Measurements from ENCODE around the gene REXO1. TPM values are rescaled to one million over a fixed set of nuclear protein-coding genes. Genes with fewer than 3 reads are reported as not detected.

Gene REXO1
- total and polyA plus RNA-seq, 7 donors = 13.5 to 35.2 (median 20.3) TPM

GRCh38 chr19:1814833-1815604 lies 33.3 kb downstream of the REXO1 start:
- intact Hi-C loops (cut with DNase I) = no loop called here
- ATAC-seq = no peak
- DNase-seq = no peak
- TF ChIP-seq CTCF (IDR thresholded peaks at IDR 0.05) = no peak
- H3K4me3 ChIP-seq = no peak overlapping the region
- peaks cover 11 to 54% of the 10 kb centered on the region in 2 donors for H3K36me3 ChIP-seq (ENCODE audit: insufficient read depth in 1 of 2, low read depth in 1 of 2)
- no peaks in the 10 kb centered on the region for H3K27me3 ChIP-seq (ENCODE audit: insufficient read depth in 3 of 3, low read length in 2 of 3)
- H3K4me1 ChIP-seq = peaks cover 5% of the 10 kb centered on the region
- WGBS, 3 donors = 78 to 86% (median 83%) methylated on average over 24 to 26 of the region's 26 CpGs
- H3K9me3 ChIP-seq = no peaks in the 10 kb centered on the region
- no peak overlapping the region for H3K27ac ChIP-seq

DNA sequence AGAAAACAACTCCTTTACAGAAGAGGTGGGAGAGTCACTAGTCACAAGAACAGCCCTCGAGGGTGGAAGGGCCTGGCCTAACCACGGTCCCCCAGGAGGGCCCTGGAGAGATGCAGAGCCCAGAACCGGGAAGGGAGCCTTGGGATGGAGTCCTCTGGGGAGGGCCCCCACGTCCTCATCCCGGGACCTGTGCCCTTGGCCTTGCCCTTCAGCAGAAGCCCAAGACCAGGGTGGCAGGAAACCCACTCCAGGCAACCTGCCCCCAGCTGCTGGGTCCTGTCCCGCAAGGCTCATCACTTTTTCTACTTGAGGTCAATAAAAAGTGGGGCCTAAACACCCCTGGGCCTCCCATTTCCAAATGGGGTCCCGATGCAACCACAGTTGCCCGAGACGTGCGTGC lies 33.9 kb downstream of the REXO1 start:
- 61 to 73% (median 64%) methylated on average over 10 of the region's 10 CpGs for WGBS, 3 donors

GRCh38 chr19:1813192-1814182 lies 34.8 kb downstream of the REXO1 start:
- no peak for TF ChIP-seq CTCF (IDR thresholded peaks at IDR 0.05)
- Histone ChIP-seq H3K27ac (no peak overlapping the region), H3K4me3 (peak overlapping the region; percentile 64), H3K4me1 (peaks cover 5% of the 10 kb centered on the region), H3K9me3 (no peaks in the 10 kb centered on the region), H3K36me3 (ENCODE audit: insufficient read depth in 1 of 2, low read depth in 1 of 2) (peaks cover 7 to 40% of the 10 kb centered on the region in 2 donors), H3K27me3 (ENCODE audit: insufficient read depth in 3 of 3, low read length in 2 of 3) (no peaks in the 10 kb centered on the region)
- DNase-seq (no peak), ATAC-seq (no peak)
- intact Hi-C loops (cut with DNase I) = no loop called here
- WGBS, 3 donors = 53 to 63% (median 55%) methylated on average over 21 of the region's 21 CpGs

More for the DNA sequence above, 33.9 kb downstream of the REXO1 start:
- DNase-seq (no peak), ATAC-seq (no peak)
- H3K27ac ChIP-seq = no peak overlapping the region
- no peaks in the 10 kb centered on the region for H3K27me3 ChIP-seq (ENCODE audit: insufficient read depth in 3 of 3, low read length in 2 of 3)
- peaks cover 11 to 48% of the 10 kb centered on the region in 2 donors for H3K36me3 ChIP-seq (ENCODE audit: insufficient read depth in 1 of 2, low read depth in 1 of 2)
- no peak overlapping the region for H3K4me3 ChIP-seq
- peaks cover 5% of the 10 kb centered on the region for H3K4me1 ChIP-seq
- no peaks in the 10 kb centered on the region for H3K9me3 ChIP-seq
- intact Hi-C loops (cut with DNase I) = no loop called here
- no peak for TF ChIP-seq CTCF (IDR thresholded peaks at IDR 0.05)

DNA sequence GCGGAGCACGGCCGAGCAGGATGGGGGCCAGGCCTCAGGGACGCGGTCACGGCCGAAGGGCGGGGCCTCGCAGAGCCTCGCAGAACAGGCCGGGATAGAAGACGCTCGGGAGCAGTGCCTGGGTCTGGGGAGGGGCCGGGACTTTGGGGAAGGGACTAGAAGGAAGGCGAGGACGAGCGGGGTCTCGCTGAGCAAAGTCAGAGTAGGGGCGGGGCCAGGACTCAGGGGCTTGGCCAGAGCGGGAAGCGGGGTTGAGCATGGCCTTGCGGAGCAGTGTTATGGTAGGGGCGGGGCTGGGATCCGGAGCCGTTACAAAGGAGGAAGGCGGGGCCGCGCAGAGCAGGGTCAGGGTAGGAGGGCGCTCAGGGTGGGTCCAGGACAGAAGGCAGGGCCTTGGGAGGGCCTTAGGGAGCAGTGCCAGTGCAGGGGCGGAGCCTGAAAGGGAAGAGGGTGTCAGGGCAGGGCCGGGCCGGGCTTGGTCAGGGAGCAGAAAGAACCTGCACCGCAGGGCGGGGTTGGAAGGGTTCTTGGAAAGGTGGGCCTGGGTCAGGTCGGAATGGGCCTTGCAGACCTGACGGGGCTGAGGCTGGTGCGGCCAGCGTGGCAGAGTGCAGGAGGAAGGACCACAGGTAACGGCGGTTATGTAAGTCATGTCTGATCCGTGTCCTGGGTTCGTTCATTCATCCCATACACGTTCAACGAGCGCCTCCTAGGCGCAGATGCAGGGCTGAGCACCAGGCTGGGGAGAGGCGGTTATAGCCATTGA lies 35.7 kb downstream of the REXO1 start:
- H3K27me3 ChIP-seq (ENCODE audit: insufficient read depth in 3 of 3, low read length in 2 of 3) = no peaks in the 10 kb centered on the region
- H3K36me3 ChIP-seq (ENCODE audit: insufficient read depth in 1 of 2, low read depth in 1 of 2) = peaks cover 3 to 31% of the 10 kb centered on the region in 2 donors
- 1 to 2% (median 1%) methylated on average over 43 to 47 of the region's 47 CpGs for WGBS, 3 donors
- H3K4me3 ChIP-seq = peak overlapping the region; percentile 64
- peak; percentile 35 for TF ChIP-seq CTCF (IDR thresholded peaks at IDR 0.05)
- H3K4me1 ChIP-seq = peaks cover 5% of the 10 kb centered on the region
- no peak overlapping the region for H3K27ac ChIP-seq
- DNase-seq (peak; percentile 91 to 93), ATAC-seq (peak; percentile 83 to 90 (median 85))
- intact Hi-C loops (cut with DNase I) = no loop called here
- no peaks in the 10 kb centered on the region for H3K9me3 ChIP-seq

Measured in psoas muscle (tissue), 8 donors.